ENCODE results near the gene MYO5A. TPM values are rescaled to one million over a fixed set of nuclear protein-coding genes. Genes with fewer than 3 reads are reported as not detected.

Gene MYO5A
- total RNA-seq, 1 experiment from 2014 or later: 61.1 TPM

DNA sequence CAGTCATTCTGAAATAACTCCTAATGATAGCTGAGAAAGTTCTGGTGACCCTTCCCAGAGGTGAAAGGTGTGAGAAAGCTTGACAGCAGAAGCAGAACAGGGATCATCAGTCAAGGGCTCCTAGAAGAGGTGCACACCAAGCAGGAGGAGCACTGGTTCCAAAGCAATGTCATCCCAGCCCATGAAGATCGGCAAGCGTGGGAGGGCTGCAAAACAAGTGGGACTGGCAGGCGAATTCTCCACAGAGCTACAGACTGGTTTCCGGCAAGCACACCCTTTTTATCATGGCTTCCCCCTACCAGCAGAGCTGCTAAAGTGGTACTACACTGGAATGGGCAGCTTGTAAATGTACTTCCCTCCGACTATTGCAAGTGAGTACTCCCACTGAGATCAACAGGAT lies 170.7 kb downstream of the MYO5A start:
- no peaks in the 10 kb centered on the region for H3K9me3 ChIP-seq (ENCODE audit: control insufficient read depth, insufficient read depth, low read depth, low read length)
- H3K27ac ChIP-seq (ENCODE audit: low read length): no peak overlapping the region
- POLR2A ChIA-PET: no interaction called here
- no peaks in the 10 kb centered on the region for H3K27me3 ChIP-seq (ENCODE audit: control insufficient read depth, insufficient read depth, low read length)
- no peak overlapping the region for H3K4me3 ChIP-seq (ENCODE audit: low read depth in 2 of 2, low read length in 2 of 2)
- in situ Hi-C loops (cut with HindIII; ENCODE audit: low pct_unique_long_range_greater_than_20kb, low sequenced_read_pairs) (no loop called here), intact Hi-C loops (cut with micrococcal nuclease; ENCODE audit: unreplicated experiment) (no loop called here)
- TF ChIP-seq, protein P1, sequence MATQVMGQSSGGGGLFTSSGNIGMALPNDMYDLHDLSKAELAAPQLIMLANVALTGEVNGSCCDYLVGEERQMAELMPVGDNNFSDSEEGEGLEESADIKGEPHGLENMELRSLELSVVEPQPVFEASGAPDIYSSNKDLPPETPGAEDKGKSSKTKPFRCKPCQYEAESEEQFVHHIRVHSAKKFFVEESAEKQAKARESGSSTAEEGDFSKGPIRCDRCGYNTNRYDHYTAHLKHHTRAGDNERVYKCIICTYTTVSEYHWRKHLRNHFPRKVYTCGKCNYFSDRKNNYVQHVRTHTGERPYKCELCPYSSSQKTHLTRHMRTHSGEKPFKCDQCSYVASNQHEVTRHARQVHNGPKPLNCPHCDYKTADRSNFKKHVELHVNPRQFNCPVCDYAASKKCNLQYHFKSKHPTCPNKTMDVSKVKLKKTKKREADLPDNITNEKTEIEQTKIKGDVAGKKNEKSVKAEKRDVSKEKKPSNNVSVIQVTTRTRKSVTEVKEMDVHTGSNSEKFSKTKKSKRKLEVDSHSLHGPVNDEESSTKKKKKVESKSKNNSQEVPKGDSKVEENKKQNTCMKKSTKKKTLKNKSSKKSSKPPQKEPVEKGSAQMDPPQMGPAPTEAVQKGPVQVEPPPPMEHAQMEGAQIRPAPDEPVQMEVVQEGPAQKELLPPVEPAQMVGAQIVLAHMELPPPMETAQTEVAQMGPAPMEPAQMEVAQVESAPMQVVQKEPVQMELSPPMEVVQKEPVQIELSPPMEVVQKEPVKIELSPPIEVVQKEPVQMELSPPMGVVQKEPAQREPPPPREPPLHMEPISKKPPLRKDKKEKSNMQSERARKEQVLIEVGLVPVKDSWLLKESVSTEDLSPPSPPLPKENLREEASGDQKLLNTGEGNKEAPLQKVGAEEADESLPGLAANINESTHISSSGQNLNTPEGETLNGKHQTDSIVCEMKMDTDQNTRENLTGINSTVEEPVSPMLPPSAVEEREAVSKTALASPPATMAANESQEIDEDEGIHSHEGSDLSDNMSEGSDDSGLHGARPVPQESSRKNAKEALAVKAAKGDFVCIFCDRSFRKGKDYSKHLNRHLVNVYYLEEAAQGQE (IDR thresholded peaks at IDR 0.05; ENCODE audit: insufficient read depth in 1 of 2, low read depth in 2 of 2, low read length in 1 of 2): no peak
- TF ChIP-seq TCF7L2 (IDR thresholded peaks at IDR 0.05; ENCODE audit: low read depth, low read length) (no peak), POLR2AphosphoS5 (IDR thresholded peaks at IDR 0.05; ENCODE audit: low read depth, low read length) (no peak), SIN3A (IDR thresholded peaks at IDR 0.05; ENCODE audit: borderline replicate concordance, insufficient read depth, low read depth, low read length) (no peak), CTCF (IDR thresholded peaks at IDR 0.05) (no peak)
- CTCF ChIA-PET: no interaction called here
- no peaks in the 10 kb centered on the region for H3K4me1 ChIP-seq (ENCODE audit: control insufficient read depth, insufficient read depth, low read length)
- no peaks in the 10 kb centered on the region for H3K36me3 ChIP-seq (ENCODE audit: control insufficient read depth, insufficient read depth, low read length)
- no peak for DNase-seq (ENCODE audit: low read depth, low spot score)
- BruUV-seq (replicated peaks): no TSS peak
- no peak for ATAC-seq

DNA sequence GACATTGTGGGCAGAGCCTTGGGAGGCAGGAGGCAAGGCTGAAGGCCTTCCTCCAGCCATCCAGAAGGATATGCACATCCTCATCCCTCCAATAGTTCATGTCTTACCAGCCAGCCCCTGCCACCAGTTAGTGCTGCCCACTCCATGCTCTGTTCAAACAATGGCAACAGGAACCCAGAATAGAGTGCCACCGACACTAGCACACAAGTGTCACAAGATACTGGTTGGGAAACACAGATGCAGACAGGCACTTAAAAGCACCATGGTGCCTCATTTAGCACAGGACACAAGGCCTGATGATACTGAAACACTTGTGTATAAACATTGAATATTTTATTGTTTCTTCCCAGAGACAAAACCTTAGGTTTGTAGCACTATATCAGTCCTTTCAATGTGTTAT lies 176.6 kb downstream of the MYO5A start:
- in situ Hi-C loops (cut with HindIII; ENCODE audit: low pct_unique_long_range_greater_than_20kb, low sequenced_read_pairs): no loop called here
- Histone ChIP-seq H3K4me3 (ENCODE audit: low read depth in 2 of 2, low read length in 2 of 2) (no peak overlapping the region), H3K9me3 (ENCODE audit: control insufficient read depth, insufficient read depth, low read depth, low read length) (no peaks in the 10 kb centered on the region), H3K36me3 (ENCODE audit: control insufficient read depth, insufficient read depth, low read length) (no peaks in the 10 kb centered on the region; the same call in 1 of the 2 replicates), H3K4me1 (ENCODE audit: control insufficient read depth, insufficient read depth, low read length) (no peaks in the 10 kb centered on the region), H3K27me3 (ENCODE audit: control insufficient read depth, insufficient read depth, low read length) (no peaks in the 10 kb centered on the region), H3K27ac (ENCODE audit: low read length) (no peak overlapping the region)
- no peak for DNase-seq (ENCODE audit: low read depth, low spot score)
- TF ChIP-seq TCF7L2 (IDR thresholded peaks at IDR 0.05; ENCODE audit: low read depth, low read length): no peak
- TF ChIP-seq, protein P1 (IDR thresholded peaks at IDR 0.05; ENCODE audit: insufficient read depth in 1 of 2, low read depth in 2 of 2, low read length in 1 of 2): no peak
- TF ChIP-seq POLR2AphosphoS5 (IDR thresholded peaks at IDR 0.05; ENCODE audit: low read depth, low read length): no peak
- no peak for TF ChIP-seq SIN3A (IDR thresholded peaks at IDR 0.05; ENCODE audit: borderline replicate concordance, insufficient read depth, low read depth, low read length)
- TF ChIP-seq CTCF (IDR thresholded peaks at IDR 0.05): no peak
- no peak for ATAC-seq
- intact Hi-C loops (cut with micrococcal nuclease; ENCODE audit: unreplicated experiment): no loop called here
- ChIA-PET CTCF (no interaction called here), POLR2A (no interaction called here)
- no TSS peak for BruUV-seq (replicated peaks)
